ENCODE results near the gene RNF217. TPM values are rescaled to one million over a fixed set of nuclear protein-coding genes. Genes with fewer than 3 reads are reported as not detected.

Gene RNF217
- total RNA-seq, 1 experiment from 2014 or later: 22.8 TPM

GRCh38 chr6:124983383-124984083 is 21.3 kb downstream of the RNF217 start:
- in situ Hi-C loops (cut with HindIII; ENCODE audit: low sequenced_read_pairs): no loop called here

GRCh38 chr6:124984668-124985338 is 22.6 kb downstream of the RNF217 start:
- in situ Hi-C loops (cut with HindIII; ENCODE audit: low sequenced_read_pairs): no loop called here
- no peak for DNase-seq (ENCODE audit: low spot score)

More at GRCh38 chr6:124983383-124984083, 21.3 kb downstream of the RNF217 start:
- DNase-seq (ENCODE audit: low spot score): no peak

GRCh38 chr6:124986164-124986563 is 23.9 kb downstream of the RNF217 start:
- in situ Hi-C loops (cut with HindIII; ENCODE audit: low sequenced_read_pairs): no loop called here
- no peak for DNase-seq (ENCODE audit: low spot score)

GRCh38 chr6:124987291-124987690 is 25.1 kb downstream of the RNF217 start:
- in situ Hi-C loops (cut with HindIII; ENCODE audit: low sequenced_read_pairs): no loop called here
- no peak for DNase-seq (ENCODE audit: low spot score)

- in situ Hi-C loops (cut with HindIII; ENCODE audit: low sequenced_read_pairs): no loop called here
Observed at GRCh38 chr6:124987999-124988591, 25.9 kb downstream of the RNF217 start.

GRCh38 chr6:124989136-124989983 is 27.1 kb downstream of the RNF217 start:
- no peak for DNase-seq (ENCODE audit: low spot score)
- in situ Hi-C loops (cut with HindIII; ENCODE audit: low sequenced_read_pairs): no loop called here

More at GRCh38 chr6:124987999-124988591, 25.9 kb downstream of the RNF217 start:
- no peak for DNase-seq (ENCODE audit: low spot score)

GRCh38 chr6:124990988-124991387 is 28.8 kb downstream of the RNF217 start:
- DNase-seq (ENCODE audit: low spot score): no peak
- in situ Hi-C loops (cut with HindIII; ENCODE audit: low sequenced_read_pairs): no loop called here

GRCh38 chr6:124991764-124992295 is 29.6 kb downstream of the RNF217 start:
- in situ Hi-C loops (cut with HindIII; ENCODE audit: low sequenced_read_pairs): no loop called here
- no peak for DNase-seq (ENCODE audit: low spot score)

GRCh38 chr6:124993327-124993726 is 31.1 kb downstream of the RNF217 start:
- no peak for DNase-seq (ENCODE audit: low spot score)
- in situ Hi-C loops (cut with HindIII; ENCODE audit: low sequenced_read_pairs): no loop called here

GRCh38 chr6:124994648-124995047 is 32.4 kb downstream of the RNF217 start:
- in situ Hi-C loops (cut with HindIII; ENCODE audit: low sequenced_read_pairs): no loop called here
- no peak for DNase-seq (ENCODE audit: low spot score)

- in situ Hi-C loops (cut with HindIII; ENCODE audit: low sequenced_read_pairs): no loop called here
- no peak for DNase-seq (ENCODE audit: low spot score)
Observed at GRCh38 chr6:124995131-124995530, 32.9 kb downstream of the RNF217 start.

- DNase-seq (ENCODE audit: low spot score): no peak
- in situ Hi-C loops (cut with HindIII; ENCODE audit: low sequenced_read_pairs): no loop called here
Observed at GRCh38 chr6:124995645-124996325, 33.5 kb downstream of the RNF217 start.

GRCh38 chr6:124996411-124996810 is 34.2 kb downstream of the RNF217 start:
- in situ Hi-C loops (cut with HindIII; ENCODE audit: low sequenced_read_pairs): no loop called here
- no peak for DNase-seq (ENCODE audit: low spot score)

GRCh38 chr6:124997196-124997875 is 35.1 kb downstream of the RNF217 start:
- in situ Hi-C loops (cut with HindIII; ENCODE audit: low sequenced_read_pairs): no loop called here

GRCh38 chr6:124999105-124999764 is 37.0 kb downstream of the RNF217 start:
- peak; percentile 82 for DNase-seq (ENCODE audit: low spot score)
- in situ Hi-C loops (cut with HindIII; ENCODE audit: low sequenced_read_pairs): no loop called here

More at GRCh38 chr6:124997196-124997875, 35.1 kb downstream of the RNF217 start:
- DNase-seq (ENCODE audit: low spot score): no peak

GRCh38 chr6:125001684-125002405 is 39.6 kb downstream of the RNF217 start:
- no peak for DNase-seq (ENCODE audit: low spot score)
- in situ Hi-C loops (cut with HindIII; ENCODE audit: low sequenced_read_pairs): no loop called here

GRCh38 chr6:125002406-125002741 is 40.1 kb downstream of the RNF217 start:
- in situ Hi-C loops (cut with HindIII; ENCODE audit: low sequenced_read_pairs): no loop called here
- DNase-seq (ENCODE audit: low spot score): no peak
